LNCaP clone FGC (cell line): ENCODE data around the gene ZBTB24.

Source experiments
- DNase-seq: peaks from one replicate; pipeline ENCODE4 v3.0.0-alpha.2; 2011; ENCODE audit warnings: low read depth
- H3K4me3 ChIP-seq: 2 replicates; pipeline ENCODE4 v1.5.1; 2011; ENCODE audit warnings: mild to moderate bottlenecking, low read depth, low read length, control low read depth
- CTCF ChIP-seq: IDR thresholded peaks from 2 replicates; pipeline ENCODE4 v1.5.1; 2012; ENCODE audit warnings: mild to moderate bottlenecking; ENCODE audit not compliant: control insufficient read depth, insufficient read depth; ENCODE audit errors: extremely low read depth

Gene ZBTB24

GRCh38 chr6:109453156-109453555 lies 29.9 kb downstream of the ZBTB24 start:
- no peak for TF ChIP-seq CTCF
- no peak for DNase-seq
- no peak overlapping the region for H3K4me3 ChIP-seq

DNA sequence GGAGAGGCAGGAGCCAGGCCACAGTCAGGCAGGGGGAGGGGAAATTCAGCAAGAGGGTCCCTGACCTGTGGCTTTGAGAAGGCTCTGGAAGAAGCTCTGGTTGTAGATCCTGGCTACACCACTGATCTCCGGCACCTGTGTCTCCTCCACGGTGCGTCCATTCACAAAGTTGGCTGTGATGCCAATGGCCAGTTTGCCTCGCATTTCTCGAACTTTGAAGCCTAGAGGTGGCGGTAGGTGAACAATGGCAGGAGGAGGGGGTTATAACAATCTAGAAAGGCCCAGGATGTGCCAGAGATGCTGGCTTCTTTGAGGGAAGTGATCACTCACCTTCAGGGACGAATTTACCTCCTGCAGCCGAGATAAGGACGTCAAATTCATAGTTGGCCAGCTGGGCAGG lies 30.8 kb downstream of the ZBTB24 start:
- no peak for TF ChIP-seq CTCF
- no peak overlapping the region for H3K4me3 ChIP-seq
- DNase-seq = no peak

DNA sequence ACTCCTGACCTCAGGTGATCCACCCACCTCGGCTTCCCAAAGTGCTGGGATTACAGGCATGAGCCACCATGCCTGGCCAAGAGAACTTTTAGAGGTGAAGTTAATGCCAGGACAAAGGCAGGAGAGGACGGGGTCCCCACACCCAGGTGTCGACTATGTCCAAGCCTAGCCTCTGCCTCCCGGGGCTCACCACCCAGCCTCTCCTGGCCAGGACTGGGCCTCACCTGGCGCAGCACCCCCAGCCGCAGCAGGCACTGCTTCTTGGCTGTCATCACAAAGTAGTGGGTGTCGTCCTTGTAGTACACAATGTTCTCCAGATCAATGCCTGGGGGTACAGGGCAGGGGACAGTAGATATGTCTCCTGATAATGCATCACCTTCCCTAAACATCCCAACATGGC lies 31.6 kb downstream of the ZBTB24 start:
- H3K4me3 ChIP-seq = no peak overlapping the region
- no peak for DNase-seq
- no peak for TF ChIP-seq CTCF

- no peak overlapping the region for H3K4me3 ChIP-seq
- TF ChIP-seq CTCF = no peak
- DNase-seq = no peak
These were observed 32.2 kb downstream of the ZBTB24 start for GRCh38 chr6:109450801-109451200.

DNA sequence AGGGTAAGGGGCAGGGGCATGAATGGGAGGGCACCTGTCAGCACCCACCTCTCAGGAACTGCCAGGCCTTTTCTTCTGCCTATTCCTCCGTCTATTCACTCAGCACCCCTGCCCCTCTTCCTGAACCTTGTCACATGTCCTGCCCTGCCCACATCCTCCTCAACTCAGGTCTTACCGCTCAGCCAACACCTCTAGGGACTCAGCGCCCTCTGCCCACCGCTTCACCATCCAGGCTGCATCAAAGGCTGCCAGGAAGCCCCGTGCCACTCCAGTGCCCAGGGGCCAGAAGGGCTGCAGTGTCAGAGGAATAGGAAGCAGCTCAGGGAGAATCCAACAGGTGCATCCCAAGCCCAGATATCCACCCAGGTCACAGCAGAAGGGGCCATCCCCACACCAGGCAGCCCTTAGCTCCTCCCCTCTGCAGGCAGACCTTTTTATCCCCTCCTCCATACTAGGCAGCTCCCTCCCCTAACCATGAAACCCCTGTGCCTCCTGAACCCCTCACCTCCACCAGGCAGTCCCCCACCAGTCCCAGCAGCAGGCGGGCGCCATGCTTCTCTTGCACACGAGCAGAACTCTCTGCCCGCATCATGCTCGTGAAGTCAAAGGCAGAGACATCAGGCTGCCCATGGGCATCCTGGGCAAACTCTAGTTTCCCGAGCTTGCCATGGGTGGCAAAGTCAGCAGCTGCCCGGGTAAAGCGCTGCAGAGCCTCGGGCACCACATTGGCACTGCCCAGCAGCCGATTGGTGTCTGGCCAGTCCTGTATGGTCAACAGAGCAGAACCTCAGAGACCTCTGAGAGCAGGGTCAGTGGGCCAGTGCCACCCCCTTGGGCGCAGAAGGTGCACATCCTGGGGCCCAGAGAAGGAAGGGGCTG lies 33.0 kb downstream of the ZBTB24 start:
- no peak for DNase-seq
- H3K4me3 ChIP-seq = no peak overlapping the region

GRCh38 chr6:109449064-109449794 lies 33.8 kb downstream of the ZBTB24 start:
- H3K4me3 ChIP-seq = no peak overlapping the region
- no peak for DNase-seq
- TF ChIP-seq CTCF = no peak

More for the DNA sequence above, 33.0 kb downstream of the ZBTB24 start:
- TF ChIP-seq CTCF = no peak
